T follicular helper cell (primary cell): ENCODE data around the gene MYH16.
A peak's percentile ranks its signal among the peaks of the same experiment; 100 is the strongest.
"Not testable (repeated sequence)": the region's sequence is repeated elsewhere in the genome, so short reads cannot be mapped to it uniquely, and the experiment has no call there.

ENCODE experiments used
- DNase-seq: peaks from one replicate; pipeline ENCODE4 v3.0.0-alpha.2; 2020; ENCODE audit warnings: low read depth

The MYH16 gene

GRCh38 chr7:99305473-99306260 lies 33.0 kb downstream of the MYH16 start:
- no peak for DNase-seq

- DNase-seq, result no peak
Observed at GRCh38 chr7:99308461-99309074, 35.9 kb downstream of the MYH16 start.

DNA sequence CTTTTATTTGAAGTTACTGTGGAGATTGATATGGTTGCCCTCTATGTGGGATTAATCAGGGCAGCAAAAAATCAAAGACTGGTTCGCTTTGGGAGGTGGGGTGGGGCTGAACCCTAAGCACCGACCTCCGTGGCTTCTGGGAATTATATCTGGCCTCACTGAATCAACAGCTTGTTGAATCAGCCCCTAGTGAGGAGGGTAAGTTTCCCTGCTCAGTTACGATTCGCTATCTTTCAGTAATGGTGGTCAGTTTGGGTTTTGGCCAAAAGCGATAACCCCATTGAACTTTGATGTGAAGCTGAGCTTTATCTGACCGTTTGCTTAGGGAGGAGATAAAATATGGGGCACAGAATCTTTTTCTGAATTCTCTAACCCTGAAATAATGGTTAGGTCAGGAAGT lies 36.5 kb downstream of the MYH16 start:
- DNase-seq, result no peak

DNA sequence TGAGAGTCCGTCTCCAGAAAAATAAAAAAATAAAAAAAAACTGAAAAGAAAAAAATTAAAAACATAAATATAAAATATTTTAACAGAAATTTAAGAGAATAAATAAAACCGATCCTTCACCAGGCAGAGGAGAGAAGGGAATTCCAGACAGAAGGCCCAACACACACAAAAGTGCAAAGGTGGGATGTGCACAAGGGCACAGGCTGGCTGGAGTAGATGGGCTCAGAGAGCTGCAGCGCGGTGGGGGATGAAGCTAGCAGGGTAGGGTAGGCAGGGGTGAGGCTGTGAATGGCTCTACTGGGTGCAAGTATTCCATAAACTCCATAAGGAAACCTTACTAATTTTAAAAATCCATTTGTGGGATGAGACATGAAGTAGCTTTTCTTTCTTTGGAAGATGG lies 37.4 kb downstream of the MYH16 start:
- no peak for DNase-seq

GRCh38 chr7:99311702-99312101 lies 39.1 kb downstream of the MYH16 start:
- no peak for DNase-seq

GRCh38 chr7:99312316-99313203 lies 39.9 kb downstream of the MYH16 start:
- peak; percentile 60 for DNase-seq

DNA sequence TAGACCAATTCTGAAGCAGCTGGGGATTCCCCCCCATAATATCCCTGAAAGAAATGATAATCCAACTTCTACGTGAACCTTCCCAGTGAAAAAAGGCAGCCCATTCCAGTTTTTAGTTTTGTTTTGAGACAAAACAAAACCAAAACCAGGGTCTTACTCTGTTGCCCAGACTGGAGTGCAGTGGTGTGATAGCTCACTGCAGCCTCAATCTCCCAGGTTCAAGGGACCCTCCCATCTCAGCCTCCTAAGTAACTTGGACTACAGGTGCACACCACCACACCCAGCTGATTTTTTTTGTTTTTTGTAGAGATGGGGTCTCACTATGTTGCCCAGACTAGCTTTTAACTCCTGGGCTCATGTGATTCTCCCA lies 40.5 kb downstream of the MYH16 start:
- no peak for DNase-seq

DNA sequence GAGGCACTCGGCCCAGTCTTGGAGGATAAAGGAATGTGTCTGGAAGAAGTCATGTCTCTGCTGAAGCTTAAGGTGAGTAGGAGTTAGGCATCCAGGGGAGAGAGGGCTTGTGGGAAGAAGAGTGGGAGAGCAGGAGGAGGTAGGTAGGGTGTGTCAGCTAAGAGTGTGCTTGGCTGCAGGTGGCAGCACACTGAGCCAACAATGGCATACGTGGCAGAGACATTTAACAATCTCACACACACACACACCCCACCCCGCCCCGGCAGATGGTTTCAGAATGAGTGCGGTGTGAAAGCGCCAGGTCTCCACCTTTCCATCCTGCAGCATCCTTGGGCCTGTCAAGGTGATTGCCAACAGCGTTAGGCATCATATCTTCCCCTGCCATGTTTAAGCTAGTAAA lies 41.9 kb downstream of the MYH16 start:
- DNase-seq, result no peak

DNA sequence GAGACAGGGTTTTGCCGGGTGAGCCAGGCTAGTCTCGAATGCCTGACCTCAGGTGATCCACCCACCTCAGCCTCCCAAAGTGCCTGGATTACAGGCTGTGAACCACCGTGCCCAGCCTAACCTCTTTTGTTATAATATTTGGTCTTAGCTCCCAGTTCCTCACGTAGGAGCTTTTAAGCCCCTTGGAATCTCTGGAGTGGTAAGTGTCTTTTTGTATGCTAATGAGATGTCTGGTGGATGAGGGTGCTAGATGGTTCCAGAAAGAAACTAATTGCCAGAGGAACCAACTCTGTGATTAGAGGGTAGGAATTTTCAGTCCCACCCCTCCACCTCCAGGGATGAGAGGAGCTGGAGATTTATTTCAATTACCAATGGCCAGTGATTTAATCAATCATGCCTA lies 47.7 kb downstream of the MYH16 start:
- no peak for DNase-seq

- DNase-seq, result not testable (repeated sequence)
Observed at GRCh38 chr7:99322659-99323058, 50.0 kb downstream of the MYH16 start.

DNA sequence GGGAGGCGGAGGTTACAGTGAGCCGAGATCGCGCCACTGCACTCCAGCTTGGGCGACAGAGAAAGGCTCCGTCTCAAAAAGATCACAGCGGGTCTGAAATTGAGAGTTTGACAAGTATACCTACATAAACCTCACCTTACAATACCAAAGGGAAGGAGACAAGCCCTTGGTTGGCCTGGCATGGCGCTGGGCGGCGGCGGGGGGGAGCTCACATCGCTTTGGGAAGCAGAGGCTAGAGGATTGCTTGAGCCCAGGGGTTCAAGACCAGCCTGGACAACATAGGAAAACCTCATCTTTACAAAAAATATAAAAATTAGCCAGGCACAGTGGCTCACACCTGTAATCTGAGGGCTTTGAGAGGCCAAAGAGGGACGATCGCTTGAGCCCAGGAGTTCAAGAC lies 51.9 kb downstream of the MYH16 start:
- no peak for DNase-seq

- DNase-seq, result no peak
Observed at GRCh38 chr7:99325001-99325493, 52.4 kb downstream of the MYH16 start.

GRCh38 chr7:99325592-99326407 lies 53.2 kb downstream of the MYH16 start, which contains the start of gene ARPC1A:
TSS of gene ARPC1A (plus strand) at chr7:99325898. CDS start at chr7:99333354, 7,456 bp downstream.
- peak; percentile 86 for DNase-seq

GRCh38 chr7:99326408-99326782 lies 53.8 kb downstream of the MYH16 start:
- no peak for DNase-seq

DNA sequence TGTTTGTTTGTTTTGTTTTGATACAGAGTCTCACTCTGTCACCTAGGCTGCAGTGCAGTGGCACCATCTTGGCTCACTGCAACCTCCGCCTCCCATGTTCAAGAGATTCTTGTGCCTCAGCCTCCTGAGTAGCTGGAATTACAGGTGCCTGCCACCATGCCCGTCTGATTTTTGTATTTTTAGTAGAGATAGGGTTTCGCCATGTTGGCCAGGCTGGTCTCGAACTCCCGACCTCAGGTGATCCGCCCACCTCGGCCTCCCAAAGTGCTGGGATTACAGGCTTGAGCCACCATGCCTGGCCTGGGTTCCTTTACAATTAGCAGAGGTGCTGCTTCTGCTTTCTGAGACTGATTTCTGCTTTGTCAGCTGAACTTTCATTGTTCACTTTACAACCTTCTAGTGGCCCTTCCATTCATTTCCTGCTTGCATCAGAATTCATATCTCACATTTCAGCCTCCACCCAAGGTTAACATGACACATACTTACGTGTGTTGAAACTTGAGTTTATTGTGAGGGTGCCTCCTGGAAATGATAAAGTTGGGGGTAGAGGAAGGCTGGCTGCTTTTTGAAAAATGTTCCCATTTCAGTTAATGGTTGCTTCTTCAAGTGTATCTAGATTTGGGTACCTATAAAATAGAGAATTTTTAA lies 57.8 kb downstream of the MYH16 start:
- not testable (repeated sequence) for DNase-seq

GRCh38 chr7:99331002-99331401 lies 58.4 kb downstream of the MYH16 start:
- no peak for DNase-seq

GRCh38 chr7:99339595-99339994 lies 67.0 kb downstream of the MYH16 start:
- DNase-seq, result no peak

GRCh38 chr7:99340659-99341058 lies 68.0 kb downstream of the MYH16 start:
- no peak for DNase-seq

GRCh38 chr7:99344061-99344647 lies 71.5 kb downstream of the MYH16 start:
- DNase-seq, result no peak

- not testable (repeated sequence) for DNase-seq
Observed at GRCh38 chr7:99350641-99351040, 78.0 kb downstream of the MYH16 start.

DNA sequence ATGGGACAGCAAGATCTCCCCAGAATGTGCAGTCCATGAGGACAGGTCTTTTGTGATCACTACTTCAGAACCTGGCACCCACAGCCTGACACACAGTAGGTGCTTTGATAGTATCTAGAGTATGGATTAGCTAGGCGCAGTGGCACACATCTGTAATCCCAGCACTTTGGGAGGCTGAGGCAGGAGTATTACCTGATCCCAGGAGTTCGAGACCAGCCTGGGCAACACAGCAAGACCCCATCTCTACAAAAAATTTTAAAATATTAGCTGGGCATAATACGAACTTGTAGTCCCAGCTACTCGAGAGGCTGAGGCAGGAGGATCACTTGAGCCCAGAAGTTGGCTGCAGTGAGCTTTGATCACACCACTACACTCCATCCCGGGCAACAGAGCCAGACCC lies 79.6 kb downstream of the MYH16 start:
- DNase-seq, result no peak
